Activated CD4-positive, alpha-beta T cell treated with anti-CD3 and anti-CD28 coated beads, Interleukin-2, amount 50 U/mL, for 4 hours (primary cell): Measurements from ENCODE around the gene GEN1.

Source experiments
- DNase-seq, 2 experiments: peaks; one replicate each; pipeline ENCODE4 v3.0.0-alpha.2; 2020

Gene GEN1, protein sequence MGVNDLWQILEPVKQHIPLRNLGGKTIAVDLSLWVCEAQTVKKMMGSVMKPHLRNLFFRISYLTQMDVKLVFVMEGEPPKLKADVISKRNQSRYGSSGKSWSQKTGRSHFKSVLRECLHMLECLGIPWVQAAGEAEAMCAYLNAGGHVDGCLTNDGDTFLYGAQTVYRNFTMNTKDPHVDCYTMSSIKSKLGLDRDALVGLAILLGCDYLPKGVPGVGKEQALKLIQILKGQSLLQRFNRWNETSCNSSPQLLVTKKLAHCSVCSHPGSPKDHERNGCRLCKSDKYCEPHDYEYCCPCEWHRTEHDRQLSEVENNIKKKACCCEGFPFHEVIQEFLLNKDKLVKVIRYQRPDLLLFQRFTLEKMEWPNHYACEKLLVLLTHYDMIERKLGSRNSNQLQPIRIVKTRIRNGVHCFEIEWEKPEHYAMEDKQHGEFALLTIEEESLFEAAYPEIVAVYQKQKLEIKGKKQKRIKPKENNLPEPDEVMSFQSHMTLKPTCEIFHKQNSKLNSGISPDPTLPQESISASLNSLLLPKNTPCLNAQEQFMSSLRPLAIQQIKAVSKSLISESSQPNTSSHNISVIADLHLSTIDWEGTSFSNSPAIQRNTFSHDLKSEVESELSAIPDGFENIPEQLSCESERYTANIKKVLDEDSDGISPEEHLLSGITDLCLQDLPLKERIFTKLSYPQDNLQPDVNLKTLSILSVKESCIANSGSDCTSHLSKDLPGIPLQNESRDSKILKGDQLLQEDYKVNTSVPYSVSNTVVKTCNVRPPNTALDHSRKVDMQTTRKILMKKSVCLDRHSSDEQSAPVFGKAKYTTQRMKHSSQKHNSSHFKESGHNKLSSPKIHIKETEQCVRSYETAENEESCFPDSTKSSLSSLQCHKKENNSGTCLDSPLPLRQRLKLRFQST

GRCh38 chr2:17753803-17754663 is at the start of gene GEN1, which contains the start of gene SMC6:
TSS of gene GEN1 (plus strand) at chr2:17754138. CDS start at chr2:17759944, 5,806 bp downstream.
TSS of gene SMC6 (minus strand) at chr2:17753810. CDS start at chr2:17745946, 7,864 bp downstream.
- DNase-seq = peak; percentile 85 to 87

- DNase-seq = no peak
Measured at GRCh38 chr2:17706845-17707244, 47.1 kb upstream of the GEN1 start.

DNA sequence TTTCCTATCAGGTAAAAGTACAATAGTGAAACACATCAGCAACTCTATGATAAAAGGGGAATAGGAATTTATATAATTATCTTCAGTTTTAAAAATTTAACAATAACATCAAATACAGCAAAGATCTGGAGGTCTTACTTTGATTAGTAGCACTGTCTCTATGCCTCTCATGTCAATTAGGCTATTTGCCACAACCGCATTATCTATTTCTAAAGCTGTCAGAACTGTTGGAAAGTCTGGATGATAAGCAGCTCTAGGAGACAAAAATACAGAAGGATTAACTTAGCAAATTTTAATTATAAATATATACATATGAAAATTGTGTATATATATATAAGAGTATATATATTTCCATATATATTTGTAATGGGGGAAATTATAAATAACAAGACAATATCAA is 45.4 kb upstream of the GEN1 start:
- no peak for DNase-seq

GRCh38 chr2:17709897-17710296 is 44.0 kb upstream of the GEN1 start:
- DNase-seq = no peak

DNA sequence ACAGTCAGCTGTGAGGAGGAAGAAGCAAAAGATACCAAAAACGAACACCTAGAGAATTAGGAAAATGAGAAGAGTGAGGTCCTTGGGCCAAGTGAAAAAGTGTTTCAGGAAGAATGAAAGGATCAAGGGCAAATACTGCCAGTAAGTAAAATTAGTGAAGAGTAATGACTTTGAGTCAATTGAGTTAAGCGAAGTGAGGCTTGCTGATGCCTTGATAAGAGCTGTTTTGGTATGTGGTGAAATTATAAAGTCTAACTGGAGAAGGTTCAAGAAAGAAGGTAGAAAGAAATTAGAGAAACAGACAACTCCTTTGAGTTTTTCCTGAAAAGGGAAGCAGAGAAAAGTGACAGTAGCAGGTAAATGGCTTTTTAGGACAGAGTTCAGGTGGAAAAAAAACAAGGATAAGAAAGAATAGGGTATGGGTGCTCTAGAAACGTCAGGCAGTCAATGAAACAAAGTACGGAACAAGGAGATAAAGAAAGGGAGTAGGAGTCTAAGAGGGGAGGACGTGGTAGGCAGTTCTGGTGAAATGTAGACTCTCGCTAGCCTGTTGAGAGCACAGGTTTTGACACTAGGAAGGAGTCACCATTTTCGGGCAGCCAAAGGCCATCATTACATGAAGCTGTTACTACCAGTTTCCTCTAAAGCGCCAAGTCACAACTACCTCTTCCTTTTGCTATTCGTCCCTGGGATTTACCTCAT is 43.2 kb upstream of the GEN1 start:
- DNase-seq = no peak

GRCh38 chr2:17713291-17713690 is 40.6 kb upstream of the GEN1 start:
- no peak for DNase-seq

- no peak for DNase-seq
Measured at GRCh38 chr2:17717666-17718065, 36.3 kb upstream of the GEN1 start.

- no peak for DNase-seq
Measured at GRCh38 chr2:17718689-17719088, 35.2 kb upstream of the GEN1 start.

DNA sequence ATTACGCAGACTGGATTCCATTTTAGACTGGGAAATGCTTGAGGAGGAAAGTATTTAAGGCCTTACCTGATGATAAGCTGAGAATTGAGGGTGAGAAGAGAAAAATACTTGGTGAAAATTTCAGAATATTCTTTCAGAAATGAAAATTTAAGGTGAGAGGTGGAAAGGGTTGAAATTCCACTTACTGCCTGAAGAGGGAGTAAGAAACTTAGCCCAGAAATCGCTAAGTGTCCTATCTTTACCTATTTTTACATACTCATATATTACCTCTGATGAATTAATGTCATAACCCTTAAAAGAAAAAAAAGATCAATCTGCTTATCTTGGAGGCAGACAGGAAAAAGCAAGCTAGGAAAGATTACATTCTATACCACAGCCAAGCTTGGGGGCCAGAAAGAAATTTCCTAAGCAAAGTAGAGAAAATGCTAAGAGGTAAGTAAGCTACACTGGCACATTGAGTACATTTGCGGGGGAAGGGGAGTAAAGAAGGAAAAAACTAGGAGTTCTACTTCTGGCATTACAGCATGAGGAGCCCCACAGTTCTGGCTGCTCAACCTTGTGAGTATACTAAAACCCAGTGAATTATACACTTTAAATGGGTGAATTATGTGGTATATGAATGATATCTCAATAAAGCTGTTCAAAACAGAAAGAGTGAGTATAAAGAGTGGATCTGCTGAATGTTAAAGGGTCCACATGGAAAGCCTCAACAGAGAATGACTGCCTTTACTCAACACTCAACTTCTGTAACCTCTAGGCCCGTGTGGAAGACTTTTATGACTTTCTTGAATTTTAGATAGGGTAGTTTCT is 34.2 kb upstream of the GEN1 start:
- no peak for DNase-seq

DNA sequence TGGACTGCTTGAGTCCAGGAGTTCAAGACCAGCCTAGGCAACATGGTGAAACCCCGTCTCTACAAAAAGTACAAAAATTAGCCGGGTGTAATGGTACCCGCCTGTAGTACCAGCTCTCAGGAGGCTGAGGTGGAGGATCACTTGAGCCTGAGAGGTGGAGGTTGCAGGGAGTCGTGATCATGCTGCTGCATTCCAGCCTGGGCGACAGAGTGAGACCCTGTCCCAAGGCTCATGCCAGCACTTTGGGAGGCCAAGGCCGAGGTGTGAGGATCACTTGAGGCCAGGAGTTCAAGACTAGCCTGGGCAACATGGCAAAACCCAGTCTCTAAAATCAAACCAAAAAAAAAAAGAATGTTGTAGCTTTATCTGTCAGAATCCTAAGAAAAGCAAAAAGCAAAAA is 25.7 kb upstream of the GEN1 start:
- DNase-seq = no peak

DNA sequence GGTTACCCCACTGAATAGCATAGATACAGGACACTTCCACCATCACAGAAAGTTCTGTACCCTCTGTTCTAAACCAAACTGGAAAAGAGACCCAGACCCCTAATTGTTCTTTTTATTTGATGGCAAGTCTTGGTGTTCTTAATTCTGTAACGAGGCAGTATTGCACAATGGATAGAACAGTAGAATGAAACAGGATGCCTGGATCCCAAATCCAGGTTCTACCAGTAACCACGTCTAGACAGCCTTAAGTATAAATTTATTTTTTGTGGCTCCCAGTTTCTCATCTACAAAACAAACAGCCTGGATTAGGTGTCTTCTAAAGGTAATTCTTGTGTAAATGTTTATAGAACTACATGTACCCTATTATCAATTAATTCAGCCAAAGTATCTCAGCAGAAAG is 24.1 kb upstream of the GEN1 start:
- DNase-seq = no peak

- DNase-seq = no peak
Measured at GRCh38 chr2:17733599-17733998, 20.3 kb upstream of the GEN1 start.

- no peak for DNase-seq
Measured at GRCh38 chr2:17735864-17736263, 18.1 kb upstream of the GEN1 start.

DNA sequence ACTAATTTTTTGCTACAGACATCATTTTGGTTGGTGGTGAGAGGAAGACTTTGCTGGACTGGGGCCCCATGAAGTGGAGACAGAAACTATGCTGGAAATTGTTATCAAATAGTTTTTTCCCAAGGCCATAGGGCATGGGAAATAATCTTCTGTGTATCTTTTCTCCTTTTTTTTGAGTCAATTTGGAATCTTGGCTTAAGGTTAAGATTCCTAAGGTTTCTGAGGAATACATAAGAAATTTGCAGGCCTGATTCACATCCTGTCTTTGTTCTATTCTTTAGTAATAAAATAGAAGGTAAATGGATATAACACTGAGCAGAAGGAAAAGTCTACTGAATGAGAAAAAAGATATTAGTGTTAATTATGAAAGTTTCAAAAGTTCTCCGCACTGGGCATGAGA is 16.9 kb upstream of the GEN1 start:
- DNase-seq = no peak

- DNase-seq = no peak
Measured at GRCh38 chr2:17740203-17740602, 13.7 kb upstream of the GEN1 start.

DNA sequence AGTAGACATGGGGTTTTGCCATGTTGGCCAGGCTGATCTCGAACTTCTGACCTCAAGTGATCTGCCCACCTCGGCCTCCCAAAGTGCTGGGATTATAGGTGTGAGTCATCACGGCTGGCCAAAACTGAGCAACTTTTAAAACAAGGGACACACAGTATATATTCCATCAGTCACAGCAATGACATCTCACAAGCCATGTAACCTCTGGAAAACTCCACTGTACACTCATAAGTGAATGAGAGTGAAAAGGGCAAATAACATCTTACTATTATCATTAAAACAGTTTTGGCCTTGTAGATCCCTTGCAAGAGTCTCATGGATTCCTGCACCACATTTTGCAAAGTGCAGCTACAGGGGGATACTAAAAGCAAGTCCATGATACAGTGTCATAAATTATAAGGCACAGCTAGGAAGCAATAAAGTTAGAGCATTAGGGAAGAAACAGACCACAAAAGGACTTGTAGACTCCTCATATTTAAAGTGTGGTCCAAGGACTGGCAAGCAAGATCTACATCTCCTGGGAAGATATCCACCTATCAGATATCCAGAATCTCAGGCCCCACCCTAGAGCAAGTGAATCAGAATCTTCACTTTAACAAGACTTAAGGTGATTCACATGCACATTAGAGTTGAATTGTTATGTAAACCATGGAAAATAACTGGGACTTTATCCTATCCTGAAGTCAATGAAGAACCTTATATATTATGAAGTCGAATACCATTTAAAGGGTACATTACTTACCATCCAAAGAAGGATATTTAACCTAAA is 6.1 kb upstream of the GEN1 start:
- no peak for DNase-seq

DNA sequence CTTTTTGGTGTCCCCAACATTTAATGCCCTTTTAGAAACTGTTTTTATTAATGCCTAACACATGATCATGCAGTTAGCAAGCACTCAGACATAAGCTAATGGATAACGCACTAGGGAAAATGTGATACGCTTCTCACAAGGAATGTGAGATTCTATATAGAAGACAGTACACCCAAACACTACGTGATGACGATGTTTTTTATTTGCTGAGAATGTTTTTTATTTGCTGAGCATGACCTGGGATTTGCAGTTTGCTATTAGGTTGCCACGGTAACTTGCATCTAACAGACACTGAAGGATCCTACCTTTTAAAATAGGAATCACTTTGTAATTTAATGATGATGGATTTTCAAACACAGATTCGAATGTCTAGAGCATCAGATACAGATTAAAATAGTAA is 5.2 kb upstream of the GEN1 start:
- DNase-seq = no peak

DNA sequence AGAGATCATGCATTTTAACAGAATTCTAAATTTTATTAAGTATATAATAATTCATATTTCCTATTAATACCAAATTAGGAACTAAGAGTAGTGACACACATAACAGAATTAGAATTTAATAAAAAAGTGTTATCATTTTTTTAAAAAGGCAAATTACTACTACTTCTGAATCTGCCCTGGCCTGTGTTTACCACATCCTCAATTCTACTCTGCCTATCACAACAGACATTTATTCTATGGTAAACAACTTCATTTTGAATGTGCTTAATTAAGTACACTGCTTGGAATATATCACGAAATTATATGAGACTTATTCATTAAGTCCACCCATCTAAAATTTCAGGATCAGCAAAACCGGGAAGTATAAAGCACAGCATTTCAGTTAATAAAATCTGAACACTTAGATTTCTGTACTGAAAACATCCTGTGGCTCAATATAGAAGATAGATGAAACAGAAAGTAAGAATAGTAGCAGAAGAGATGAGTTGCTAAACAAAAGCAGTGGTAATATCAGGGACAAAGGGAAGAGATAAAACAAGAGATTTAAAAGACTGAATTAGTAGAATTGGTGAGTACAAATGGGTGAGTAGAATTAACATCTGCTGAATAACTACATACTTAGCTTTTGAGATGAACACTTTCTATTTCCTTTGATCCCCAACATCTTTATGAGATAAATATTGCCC is 4.0 kb upstream of the GEN1 start:
- DNase-seq = no peak

DNA sequence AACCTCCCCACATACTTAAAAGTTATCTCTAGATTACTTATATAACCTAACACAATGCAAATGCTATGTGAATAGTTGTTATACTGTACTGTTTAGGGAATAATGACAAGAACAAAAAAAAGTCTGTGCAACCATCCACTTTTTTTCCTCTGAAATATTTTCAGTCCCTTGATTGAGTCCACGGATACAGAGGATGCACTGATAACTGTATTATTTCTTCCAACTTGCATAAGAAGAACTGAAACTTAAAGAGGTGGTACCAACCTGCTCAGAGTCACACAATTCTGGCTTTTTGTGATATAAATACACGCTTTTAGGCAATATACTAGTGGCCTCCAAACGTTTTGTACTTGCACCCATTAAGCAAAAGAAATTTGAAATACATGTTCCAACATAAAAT is 1.7 kb upstream of the GEN1 start:
- DNase-seq = no peak
